Endothelial cell (in vitro differentiated cells): Measurements from ENCODE around the gene RNF212. TPM values are rescaled to one million over a fixed set of nuclear protein-coding genes. Genes with fewer than 3 reads are reported as not detected.

Experiments used
- DNase-seq: peaks from one replicate; pipeline ENCODE4 v3.0.0; 2021; ENCODE audit warnings: low spot score
- H3K27ac Mint-ChIP-seq: one replicate; pipeline ENCODE4 v1.8.0; 2021; ENCODE audit warnings: mixed read lengths, inconsistent platforms; ENCODE audit not compliant: unreplicated experiment
- H3K27me3 Mint-ChIP-seq: one replicate; pipeline ENCODE4 v1.8.0; 2021; ENCODE audit warnings: mild to moderate bottlenecking, moderate library complexity, mixed read lengths, inconsistent platforms; ENCODE audit not compliant: unreplicated experiment
- H3K36me3 Mint-ChIP-seq: one replicate; pipeline ENCODE4 v1.8.0; 2021; ENCODE audit warnings: mild to moderate bottlenecking, low read depth, mixed read lengths, inconsistent platforms; ENCODE audit not compliant: unreplicated experiment
- H3K4me1 Mint-ChIP-seq: one replicate; pipeline ENCODE4 v1.8.0; 2021; ENCODE audit warnings: mild to moderate bottlenecking, mixed read lengths, inconsistent platforms; ENCODE audit not compliant: unreplicated experiment
- H3K4me3 Mint-ChIP-seq: one replicate; pipeline ENCODE4 v1.8.0; 2021; ENCODE audit warnings: mild to moderate bottlenecking, mixed read lengths, inconsistent platforms; ENCODE audit not compliant: unreplicated experiment
- H3K9me3 Mint-ChIP-seq: one replicate; pipeline ENCODE4 v1.8.0; 2021; ENCODE audit warnings: mixed read lengths, inconsistent platforms; ENCODE audit not compliant: unreplicated experiment
- CTCF ChIP-seq: fragments of 200-600 bp; sonication (generic); IDR thresholded peaks from one replicate; pipeline ENCODE4 v1.5.0; 2021; ENCODE audit warnings: antibody characterized with exemption; ENCODE audit not compliant: unreplicated experiment
- total RNA-seq: library from RNA; stranded (reverse); fragmentation: NEBNext Ultra II Directional; extraction: Animal tissue kit (Norgen Biotek cat#: 25700); gene quantifications from one replicate; pipeline ENCODE4 v1.2.1, GENCODE V29; 2021; ENCODE audit not compliant: unreplicated experiment

The RNF212 gene
- total RNA-seq, 1 donor from 2014 or later, result 3.3 TPM

DNA sequence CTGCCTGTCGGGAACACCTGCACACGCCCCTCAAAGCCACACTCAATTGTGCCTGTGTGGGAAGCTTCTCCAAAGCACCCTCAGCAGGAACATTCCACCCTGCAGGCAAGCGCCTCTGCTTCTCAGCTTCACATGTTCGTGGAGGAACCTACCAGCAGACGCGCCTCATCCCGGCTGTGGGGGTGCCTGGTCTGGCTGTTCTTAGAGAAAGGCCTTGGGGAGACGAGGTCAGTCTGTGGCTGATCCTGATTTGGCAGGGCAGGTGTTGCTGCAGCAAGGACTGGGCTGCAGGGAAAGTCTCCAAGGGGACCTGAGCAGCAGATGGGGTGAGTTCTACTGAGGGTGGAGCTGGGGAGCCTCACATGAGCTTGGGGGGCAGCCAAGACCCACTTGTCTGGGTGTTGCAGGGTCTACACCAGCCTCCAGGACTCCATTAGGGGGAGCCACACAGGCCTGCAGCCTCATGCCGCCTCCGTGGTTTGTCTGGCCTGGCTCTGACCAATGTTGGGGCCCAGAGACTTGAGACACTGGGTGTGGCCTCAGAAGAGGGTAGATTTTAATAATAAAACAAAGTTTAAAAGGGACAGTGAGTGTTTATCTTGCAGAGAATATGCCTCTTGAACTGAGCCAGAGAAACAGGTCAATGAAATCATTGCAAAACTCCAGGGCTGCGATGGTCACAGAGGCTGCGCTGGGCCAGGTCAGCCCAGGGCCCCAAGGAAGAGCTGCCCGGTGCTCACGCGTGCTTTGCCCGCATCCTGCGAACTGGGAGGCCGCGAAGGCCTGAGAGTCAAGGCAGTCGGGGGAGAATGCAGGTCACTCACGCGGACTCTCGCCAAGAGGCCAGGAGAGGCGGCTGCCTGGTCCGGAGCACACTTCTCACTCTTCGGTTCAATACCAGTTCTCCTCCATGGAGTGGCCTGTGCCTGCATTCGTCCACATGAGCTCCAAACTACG, 21.1 kb downstream of the RNF212 start:
- no peak for DNase-seq
- no peak overlapping the region for H3K4me3 Mint-ChIP-seq
- H3K27ac Mint-ChIP-seq, result no peak overlapping the region
- peaks cover 3% of the 10 kb centered on the region for H3K4me1 Mint-ChIP-seq
- peaks cover 16% of the 10 kb centered on the region for H3K36me3 Mint-ChIP-seq
- H3K27me3 Mint-ChIP-seq, result peaks cover 5% of the 10 kb centered on the region
- no peak for TF ChIP-seq CTCF
- peaks cover 13% of the 10 kb centered on the region for H3K9me3 Mint-ChIP-seq

GRCh38 chr4:1091561-1091995, 21.8 kb downstream of the RNF212 start:
- peaks cover 13% of the 10 kb centered on the region for H3K9me3 Mint-ChIP-seq
- no peak overlapping the region for H3K4me3 Mint-ChIP-seq
- DNase-seq, result no peak
- TF ChIP-seq CTCF, result no peak
- H3K27me3 Mint-ChIP-seq, result peaks cover 5% of the 10 kb centered on the region
- no peak overlapping the region for H3K27ac Mint-ChIP-seq
- peaks cover 16% of the 10 kb centered on the region for H3K36me3 Mint-ChIP-seq
- peaks cover 3% of the 10 kb centered on the region for H3K4me1 Mint-ChIP-seq

- Mint-ChIP-seq H3K4me3 (no peak overlapping the region), H3K9me3 (peaks cover 13% of the 10 kb centered on the region), H3K36me3 (peaks cover 16% of the 10 kb centered on the region), H3K4me1 (peaks cover 3% of the 10 kb centered on the region), H3K27me3 (peaks cover 8% of the 10 kb centered on the region), H3K27ac (no peak overlapping the region)
- no peak for DNase-seq
- no peak for TF ChIP-seq CTCF
Measured at GRCh38 chr4:1090465-1091440, 22.6 kb downstream of the RNF212 start.

DNA sequence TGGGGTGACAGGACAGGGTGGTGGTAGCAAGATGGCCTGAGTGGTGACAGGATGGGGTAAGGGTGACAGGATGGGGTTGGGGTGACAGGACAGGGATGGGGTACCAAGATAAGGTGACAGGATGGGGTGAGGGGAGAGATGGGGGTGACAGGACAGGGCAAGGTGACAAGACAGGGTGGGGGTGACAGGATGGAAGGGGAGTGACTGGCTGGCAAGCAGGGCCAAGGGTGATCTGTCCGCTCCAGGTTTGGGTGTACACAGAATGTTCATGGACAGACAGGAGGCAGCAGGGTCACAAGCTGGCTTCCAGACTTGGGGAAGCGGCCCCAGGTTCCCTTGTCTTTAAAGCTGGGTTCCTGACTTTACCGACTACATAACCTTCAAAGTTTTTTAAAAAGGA, 23.3 kb downstream of the RNF212 start:
- Mint-ChIP-seq H3K36me3 (peaks cover 16% of the 10 kb centered on the region), H3K4me3 (no peak overlapping the region), H3K27ac (no peak overlapping the region), H3K4me1 (peaks cover 3% of the 10 kb centered on the region), H3K9me3 (peaks cover 13% of the 10 kb centered on the region), H3K27me3 (peaks cover 10% of the 10 kb centered on the region)
- DNase-seq, result no peak
- TF ChIP-seq CTCF, result no peak
